IMR-90 (cell line): ENCODE results near the gene CA11. TPM values are rescaled to one million over a fixed set of nuclear protein-coding genes. Genes with fewer than 3 reads are reported as not detected.

Experiments used
- ATAC-seq: fragments of 200-7000 bp; cut with Tn5 transposase; 2 replicates; pipeline ENCODE4 v1.9.1; 2020; ENCODE audit warnings: low read depth, mild to moderate bottlenecking, moderate library complexity
- BruUV-seq: library from RNA; stranded (reverse); fragments of 400-500 nt; replicated peaks from 2 replicates; lab custom pipeline; 2021; lab: Mats Ljungman, UMichigan
- CTCF ChIA-PET: fragments of 300-600 bp; formaldehyde crosslinking; extraction: SDS; loops from one replicate; lab custom pipeline; 2021; ENCODE audit warnings: antibody characterized with exemption; lab: Yijun Ruan, JAX
- POLR2A ChIA-PET: fragments of 300-600 bp; sonication (Branson Sonifier 250); formaldehyde crosslinking; loops from one replicate; lab custom pipeline; 2022; ENCODE audit warnings: antibody characterized with exemption; ENCODE audit not compliant: unreplicated experiment; lab: Charles Lee
- DNase-seq: peaks from one replicate; pipeline ENCODE4 v3.0.0; 2013
- H2AFZ ChIP-seq: replicated peaks from 2 replicates; pipeline ENCODE3; 2013; ENCODE audit warnings: low read length, mild to moderate bottlenecking; ENCODE audit not compliant: poor library complexity
- H2AK5ac ChIP-seq: 2 replicates; pipeline ENCODE4 v1.6.1; 2013; ENCODE audit warnings: low read depth, low read length, inconsistent platforms
- H2AK9ac ChIP-seq: replicated peaks from 2 replicates; pipeline ENCODE3; 2013; ENCODE audit warnings: mild to moderate bottlenecking, low read depth, low read length, moderate library complexity; ENCODE audit not compliant: poor library complexity
- H2BK120ac ChIP-seq: 2 replicates; pipeline ENCODE4 v1.6.1; 2013; ENCODE audit warnings: low read depth, low read length, inconsistent platforms
- H2BK15ac ChIP-seq: 3 replicates; pipeline ENCODE4 v1.6.1; 2013; ENCODE audit warnings: low read depth, low read length, inconsistent platforms
- H2BK20ac ChIP-seq: 2 replicates; pipeline ENCODE4 v1.6.1; 2013; ENCODE audit warnings: low read depth, mild to moderate bottlenecking, inconsistent platforms, low read length, moderate library complexity
- H2BK5ac ChIP-seq: 2 replicates; pipeline ENCODE4 v1.6.1; 2013; ENCODE audit warnings: mild to moderate bottlenecking, low read depth, low read length, inconsistent platforms; ENCODE audit not compliant: poor library complexity, severe bottlenecking
- H3K14ac ChIP-seq: replicated peaks from 2 replicates; pipeline ENCODE4 v1.6.1; 2013; ENCODE audit warnings: low read depth, low read length, inconsistent platforms
- H3K18ac ChIP-seq: 2 replicates; pipeline ENCODE4 v1.6.1; 2013; ENCODE audit warnings: low read depth, low read length, control low read depth
- H3K23ac ChIP-seq: 2 replicates; pipeline ENCODE4 v1.6.1; 2013; ENCODE audit warnings: low read depth, low read length, inconsistent platforms
- H3K27ac ChIP-seq: 2 replicates; pipeline ENCODE4 v1.5.1; 2013; ENCODE audit warnings: mild to moderate bottlenecking, control low read depth, low read length; ENCODE audit not compliant: insufficient read depth
- H3K27me3 ChIP-seq: 2 replicates; pipeline ENCODE4 v1.6.1; 2013; ENCODE audit warnings: low read length; ENCODE audit not compliant: control insufficient read depth, insufficient read depth
- H3K36me3 ChIP-seq: 2 replicates; pipeline ENCODE4 v1.6.1; 2013; ENCODE audit warnings: low read length, mixed read lengths; ENCODE audit not compliant: control insufficient read depth, insufficient read depth
- H3K4ac ChIP-seq: 2 replicates; pipeline ENCODE4 v1.6.1; 2013; ENCODE audit warnings: low read depth, low read length, inconsistent platforms
- H3K4me1 ChIP-seq: 2 replicates; pipeline ENCODE4 v1.6.1; 2013; ENCODE audit warnings: low read length, mixed read lengths; ENCODE audit not compliant: control insufficient read depth, insufficient read depth
- H3K4me2 ChIP-seq: 2 replicates; pipeline ENCODE4 v1.6.1; 2013; ENCODE audit warnings: low read depth, mild to moderate bottlenecking, control low read depth, low read length, moderate library complexity
- H3K4me3 ChIP-seq: 2 replicates; pipeline ENCODE4 v1.5.1; 2013; ENCODE audit warnings: low read depth, mild to moderate bottlenecking, control low read depth, low read length, moderate library complexity; ENCODE audit not compliant: insufficient read depth
- H3K56ac ChIP-seq: 2 replicates; pipeline ENCODE4 v1.6.1; 2013; ENCODE audit warnings: low read length, inconsistent platforms; ENCODE audit not compliant: insufficient read depth; ENCODE audit errors: extremely low read depth
- H3K79me1 ChIP-seq, 2 experiments: 2 replicates each; pipeline ENCODE4 v1.6.1; 2013; ENCODE audit warnings: low read length in 2 of 2, inconsistent platforms in 1 of 2, low read depth in 1 of 2
- H3K9ac ChIP-seq: 2 replicates; pipeline ENCODE4 v1.6.1; 2013; ENCODE audit warnings: low read depth, low read length, control low read depth
- H3K9me1 ChIP-seq: 2 replicates; pipeline ENCODE4 v1.6.1; 2013; ENCODE audit warnings: low read length, inconsistent platforms; ENCODE audit not compliant: insufficient read depth
- H3K9me3 ChIP-seq: 2 replicates; pipeline ENCODE4 v1.6.1; 2013; ENCODE audit warnings: low read length; ENCODE audit not compliant: control insufficient read depth, insufficient read depth
- H4K20me1 ChIP-seq: 2 replicates; pipeline ENCODE4 v1.6.1; 2013; ENCODE audit warnings: low read length, inconsistent platforms; ENCODE audit not compliant: insufficient read depth
- H4K5ac ChIP-seq: 2 replicates; pipeline ENCODE4 v1.6.1; 2013; ENCODE audit warnings: mild to moderate bottlenecking, low read depth, low read length, control low read depth
- H4K8ac ChIP-seq, 2 experiments: 2 replicates each; pipeline ENCODE4 v1.6.1; 2013; ENCODE audit warnings: low read depth in 2 of 2, low read length in 2 of 2, control low read depth in 1 of 2, inconsistent platforms in 1 of 2
- H4K91ac ChIP-seq: 2 replicates; pipeline ENCODE4 v1.6.1; 2013; ENCODE audit warnings: low read depth, low read length, inconsistent platforms; ENCODE audit not compliant: insufficient read depth
- CEBPB ChIP-seq: IDR thresholded peaks from 2 replicates; pipeline ENCODE4 v1.6.1; 2012; ENCODE audit warnings: low read depth, low read length, improper control_type of control experiment
- MAZ ChIP-seq: IDR thresholded peaks from 2 replicates; pipeline ENCODE4 v1.6.1; 2012; ENCODE audit warnings: low read depth, mild to moderate bottlenecking, low read length, improper control_type of control experiment, moderate library complexity, borderline replicate concordance
- RCOR1 ChIP-seq: IDR thresholded peaks from 2 replicates; pipeline ENCODE4 v1.6.1; 2012; ENCODE audit warnings: mild to moderate bottlenecking, low read length, improper control_type of control experiment; ENCODE audit not compliant: insufficient replicate concordance
- WGBS, 2 experiments: methylation state at CpG; one replicate each; pipeline versions ENCODE4 v1.1.5 to v1.1.7; 2013; ENCODE audit warnings: missing lambda C conversion rate in 2 of 2; ENCODE audit not compliant: insufficient read length in 1 of 2; ENCODE audit errors: extremely low coverage in 2 of 2; 5-methylcytosine and 5-hydroxymethylcytosine counted together
- dilution Hi-C: fragments of 300-500 bp; cut with HindIII; formaldehyde crosslinking; loops from one replicate; pipeline ENCODE4 v1.14.3; 2018; ENCODE audit warnings: low sequenced_read_pairs; ENCODE audit not compliant: unreplicated experiment
- in situ Hi-C: fragments of 300-500 bp; cut with MboI; formaldehyde crosslinking; loops from 3 replicates; pipeline ENCODE4 v1.14.3; 2019; ENCODE audit warnings: low sequenced_read_pairs, inconsistent platforms, mixed read lengths
- intact Hi-C: fragments of 100-400 bp; cut with micrococcal nuclease; formaldehyde crosslinking; loops from 2 replicates; pipeline ENCODE4 v1.10.0; 2022
- polyA plus RNA-seq, 3 experiments: library from polyadenylated mRNA; depleted of rRNA; stranded (reverse); fragments of >200 nt; gene quantifications; 2 replicates each; pipeline ENCODE4 v1.2.3, GENCODE V29; 2012; ENCODE audit warnings: low replicate concordance in 1 of 3
- total RNA-seq: library from RNA; depleted of rRNA; stranded (reverse); fragments of >200 nt; gene quantifications from 2 replicates; pipeline ENCODE4 v1.2.3, GENCODE V29; 2012
- TF ChIP-seq, protein P1 (sequence below): conservative IDR thresholded peaks from 2 replicates; pipeline ENCODE4 v1.5.1; 2012; ENCODE audit warnings: mild to moderate bottlenecking, low read depth, low read length, improper control_type of control experiment

The CA11 gene
- total and polyA plus RNA-seq, 2 of the 4 experiments (the other 2 are of a cell fraction) = 1.3 to 2.9 TPM

DNA sequence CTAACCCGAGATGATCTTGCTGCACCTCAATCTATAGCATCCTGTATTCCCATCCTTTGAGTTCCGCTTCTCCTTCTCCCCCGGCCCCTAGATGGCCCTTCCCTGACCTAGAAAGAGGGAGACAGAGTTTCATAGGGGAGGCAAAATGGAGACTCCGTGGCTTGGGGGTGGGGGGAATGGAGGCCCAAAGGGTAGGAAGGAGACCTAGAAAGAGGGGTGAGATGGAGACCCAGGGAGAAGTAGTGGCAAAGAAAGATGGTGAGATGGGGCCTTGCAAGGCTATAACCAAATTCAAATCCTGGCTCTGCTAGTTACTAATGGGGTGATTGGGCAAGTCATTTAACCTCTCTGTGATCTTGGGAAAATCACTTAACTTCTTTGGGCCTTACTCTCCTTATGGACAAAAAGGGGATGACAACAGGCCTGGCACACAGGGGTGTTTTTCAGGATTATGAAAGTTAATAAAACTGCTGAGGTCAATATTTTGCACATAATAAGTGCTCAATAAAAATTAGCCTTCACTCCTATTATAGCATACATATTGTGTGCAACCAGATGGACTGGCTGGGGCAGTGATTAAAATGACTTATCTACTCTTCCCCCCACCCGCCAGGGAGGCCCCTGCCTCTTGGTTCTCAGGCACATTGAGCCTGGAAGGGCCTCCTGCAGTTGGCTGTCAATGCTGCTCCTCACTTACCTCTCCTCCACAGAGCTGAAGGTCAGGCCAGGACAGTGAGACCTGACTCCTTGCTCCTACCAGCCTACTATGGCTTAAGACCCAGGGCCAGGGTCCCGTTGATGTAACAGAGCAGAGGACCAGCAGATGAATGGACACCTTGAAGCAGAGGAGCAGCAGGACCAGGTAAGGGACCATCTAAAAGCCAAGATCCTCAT, 26.0 kb downstream of the CA11 start:
- Histone ChIP-seq H3K14ac (peak overlapping the region; percentile 97), H3K4ac (peak overlapping the region; percentile 96), H3K36me3 (peaks cover 27% of the 10 kb centered on the region), H3K56ac (peak overlapping the region; percentile 93), H3K4me3 (peak overlapping the region; percentile 66), H4K8ac (peak overlapping the region; percentile 85 to 97), H3K9me3 (no peaks in the 10 kb centered on the region), H3K9ac (peak overlapping the region; percentile 89), H2AFZ (peak overlapping the region; percentile 94), H2BK20ac (no peak overlapping the region; the same call in none of the 2 replicates), H3K4me2 (peak overlapping the region; percentile 88), H4K20me1 (peaks cover 39% of the 10 kb centered on the region), H3K79me1 (peaks cover 16 to 65% of the 10 kb centered on the region in 2 experiments; a peak in 3 of 4 replicates), H3K9me1 (peaks cover 4% of the 10 kb centered on the region), H2BK120ac (peak overlapping the region; percentile 71), H2BK5ac (peak overlapping the region; percentile 83), H4K91ac (peak overlapping the region; percentile 80), H2BK15ac (no peak overlapping the region; the same call in 2 of the 3 replicates), H3K23ac (peak overlapping the region; percentile 92), H2AK9ac (peak overlapping the region; percentile 98), H3K18ac (peak overlapping the region; percentile 73), H3K4me1 (peaks cover 13% of the 10 kb centered on the region), H3K27ac (peak overlapping the region; percentile 77), H2AK5ac (peak overlapping the region; percentile 93), H3K27me3 (no peaks in the 10 kb centered on the region), H4K5ac (peak overlapping the region; percentile 95)
- 0% methylated on average over 1 of the region's 6 CpGs; no CpG with 5 or more reads in 1 of the 2 experiments for WGBS, 2 experiments
- intact Hi-C loops = no loop called here
- DNase-seq = no peak
- ATAC-seq = no peak
- no TSS peak for BruUV-seq
- ChIA-PET POLR2A (interaction anchor here (0.6 kb wide), 1 partner anchor 1028 kb away, joined by 3 read pairs; no protein-coding TSS in a partner anchor), CTCF (no interaction called here)
- in situ Hi-C loops = no loop called here
- dilution Hi-C loops = no loop called here
- no peak for TF ChIP-seq MAZ
- TF ChIP-seq CEBPB = peak; percentile 32; the same call in 1 of the 2 replicates
- TF ChIP-seq, protein P1, sequence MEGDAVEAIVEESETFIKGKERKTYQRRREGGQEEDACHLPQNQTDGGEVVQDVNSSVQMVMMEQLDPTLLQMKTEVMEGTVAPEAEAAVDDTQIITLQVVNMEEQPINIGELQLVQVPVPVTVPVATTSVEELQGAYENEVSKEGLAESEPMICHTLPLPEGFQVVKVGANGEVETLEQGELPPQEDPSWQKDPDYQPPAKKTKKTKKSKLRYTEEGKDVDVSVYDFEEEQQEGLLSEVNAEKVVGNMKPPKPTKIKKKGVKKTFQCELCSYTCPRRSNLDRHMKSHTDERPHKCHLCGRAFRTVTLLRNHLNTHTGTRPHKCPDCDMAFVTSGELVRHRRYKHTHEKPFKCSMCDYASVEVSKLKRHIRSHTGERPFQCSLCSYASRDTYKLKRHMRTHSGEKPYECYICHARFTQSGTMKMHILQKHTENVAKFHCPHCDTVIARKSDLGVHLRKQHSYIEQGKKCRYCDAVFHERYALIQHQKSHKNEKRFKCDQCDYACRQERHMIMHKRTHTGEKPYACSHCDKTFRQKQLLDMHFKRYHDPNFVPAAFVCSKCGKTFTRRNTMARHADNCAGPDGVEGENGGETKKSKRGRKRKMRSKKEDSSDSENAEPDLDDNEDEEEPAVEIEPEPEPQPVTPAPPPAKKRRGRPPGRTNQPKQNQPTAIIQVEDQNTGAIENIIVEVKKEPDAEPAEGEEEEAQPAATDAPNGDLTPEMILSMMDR = 0 out of 2 replicates have a peak, but pooled peaks have one; percentile 2
- TF ChIP-seq RCOR1 = peak; percentile 92
